Liver (tissue), 9 donors: Measurements from ENCODE around the gene INTS12. TPM values are rescaled to one million over a fixed set of nuclear protein-coding genes. Genes with fewer than 3 reads are reported as not detected.

ENCODE experiments used
- DNase-seq: peaks from one replicate; pipeline ENCODE4 v3.0.0-alpha.2; 2017; ENCODE audit warnings: low spot score
- H3K27ac ChIP-seq, 2 donors: one replicate each; pipeline ENCODE4 v1.7.0; 2013; ENCODE audit warnings: inconsistent platforms in 2 of 2, low read length in 2 of 2, control low read depth in 1 of 2, low read depth in 1 of 2, mild to moderate bottlenecking in 1 of 2
- H3K27me3 ChIP-seq, 4 donors: one replicate each; pipeline versions ENCODE4 v1.6.1 to v1.7.0; 2013; ENCODE audit warnings: low read length in 3 of 4, inconsistent platforms in 1 of 4, mild to moderate bottlenecking in 1 of 4, moderate library complexity in 1 of 4; ENCODE audit not compliant: control insufficient read depth in 4 of 4, insufficient read depth in 4 of 4
- H3K36me3 ChIP-seq, 4 donors: one replicate each; pipeline versions ENCODE4 v1.6.1 to v1.7.0; 2013; ENCODE audit warnings: low read length in 3 of 4, mild to moderate bottlenecking in 3 of 4, low read depth in 1 of 4, moderate library complexity in 1 of 4; ENCODE audit not compliant: control insufficient read depth in 4 of 4, insufficient read depth in 3 of 4
- H3K4me1 ChIP-seq, 4 donors: one replicate each; pipeline versions ENCODE4 v1.6.1 to v1.7.0; 2013; ENCODE audit warnings: low read length in 3 of 4, mild to moderate bottlenecking in 3 of 4, moderate library complexity in 1 of 4; ENCODE audit not compliant: control insufficient read depth in 4 of 4, insufficient read depth in 4 of 4
- H3K4me3 ChIP-seq, 3 donors: one replicate each; pipeline versions ENCODE4 v1.6.1 to v1.7.0; 2013; ENCODE audit warnings: low read length in 3 of 3, control low read depth in 1 of 3, low read depth in 1 of 3, mild to moderate bottlenecking in 1 of 3
- H3K9ac ChIP-seq, 2 donors: one replicate each; pipeline ENCODE4 v1.7.0; 2013; ENCODE audit warnings: low read length in 2 of 2, mild to moderate bottlenecking in 2 of 2, moderate library complexity in 2 of 2, control low read depth in 1 of 2, low read depth in 1 of 2
- H3K9me3 ChIP-seq, 4 donors: one replicate each; pipeline versions ENCODE4 v1.6.1 to v1.7.0; 2013; ENCODE audit warnings: low read length in 3 of 4; ENCODE audit not compliant: control insufficient read depth in 4 of 4
- CTCF ChIP-seq: fragments of 150-350 bp; IDR thresholded peaks from 2 replicates; pipeline ENCODE4 v1.5.1; 2017; ENCODE audit warnings: improper control_type of control experiment, low read depth, low read length; ENCODE audit not compliant: missing input control
- EGR1 ChIP-seq, 2 donors: IDR thresholded peaks; 2 replicates each; pipeline ENCODE4 v1.6.1; 2016 to 2018; ENCODE audit warnings: antibody characterized with exemption in 2 of 2, low read depth in 2 of 2
- FOXA1 ChIP-seq: IDR thresholded peaks from 2 replicates; pipeline ENCODE4 v1.6.1; 2016; ENCODE audit warnings: antibody characterized with exemption
- FOXA2 ChIP-seq: IDR thresholded peaks from 2 replicates; pipeline ENCODE4 v1.6.1; 2016; ENCODE audit warnings: antibody characterized with exemption
- GABPA ChIP-seq, 2 donors: IDR thresholded peaks in 1 of 2; conservative IDR thresholded peaks in 1 of 2; 2 replicates each; pipeline ENCODE4 v1.6.1; 2016; ENCODE audit warnings: antibody characterized with exemption in 2 of 2, mild to moderate bottlenecking in 1 of 2, moderate library complexity in 1 of 2
- HNF4A ChIP-seq, 2 donors: conservative IDR thresholded peaks; 2 replicates each; pipeline ENCODE4 v1.6.1; 2016; ENCODE audit warnings: antibody characterized with exemption in 2 of 2, mild to moderate bottlenecking in 2 of 2
- HNF4G ChIP-seq: IDR thresholded peaks from 2 replicates; pipeline ENCODE4 v1.6.1; 2016; ENCODE audit warnings: antibody characterized with exemption
- JUND ChIP-seq, 2 donors: IDR thresholded peaks; 2 replicates each; pipeline ENCODE4 v1.6.1; 2016; ENCODE audit warnings: antibody characterized with exemption in 2 of 2
- MAX ChIP-seq: IDR thresholded peaks from 2 replicates; pipeline ENCODE4 v1.6.1; 2016; ENCODE audit warnings: antibody characterized with exemption
- NR2F2 ChIP-seq: IDR thresholded peaks from 2 replicates; pipeline ENCODE4 v1.6.1; 2016; ENCODE audit warnings: antibody characterized with exemption
- RAD21 ChIP-seq, 2 donors: IDR thresholded peaks; 2 replicates each; pipeline ENCODE4 v1.6.1; 2016; ENCODE audit warnings: antibody characterized with exemption in 2 of 2, mild to moderate bottlenecking in 2 of 2
- REST ChIP-seq: IDR thresholded peaks from 2 replicates; pipeline ENCODE4 v1.6.1; 2016; ENCODE audit warnings: antibody characterized with exemption, mild to moderate bottlenecking
- RXRA ChIP-seq, 2 donors: IDR thresholded peaks; 2 replicates each; pipeline ENCODE4 v1.6.1; 2017 to 2018; ENCODE audit warnings: antibody characterized with exemption in 2 of 2, mild to moderate bottlenecking in 1 of 2
- SP1 ChIP-seq: IDR thresholded peaks from 2 replicates; pipeline ENCODE4 v1.6.1; 2018; ENCODE audit warnings: antibody characterized with exemption, mild to moderate bottlenecking
- TAF1 ChIP-seq: conservative IDR thresholded peaks from 2 replicates; pipeline ENCODE4 v1.6.1; 2016; ENCODE audit warnings: antibody characterized with exemption, mild to moderate bottlenecking
- YY1 ChIP-seq: IDR thresholded peaks from 2 replicates; pipeline ENCODE4 v1.6.1; 2016; ENCODE audit warnings: antibody characterized with exemption, mild to moderate bottlenecking
- WGBS: extraction: QIAGEN DNeasy Blood & Tissue Kit; methylation state at CpG from one replicate; pipeline ENCODE4 v1.1.7; 2013; 5-methylcytosine and 5-hydroxymethylcytosine counted together
- polyA plus RNA-seq, 2 donors: library from polyadenylated mRNA; stranded (reverse) in 1 of 2; unstranded in 1 of 2; fragments of 200-250 nt in 1 of 2; fragments of >200 nt in 1 of 2; fragmentation: Nextera tagmentation in 1 of 2; extraction: Ambion mirVana in 1 of 2; gene quantifications; one replicate each; pipeline versions ENCODE4 v1.2.1 to v1.2.3, GENCODE V29; 2013 to 2015
- total RNA-seq, 2 donors: library from RNA; depleted of rRNA; stranded (reverse); fragments of >200 nt; gene quantifications; one replicate each; pipeline ENCODE4 v1.2.3, GENCODE V29; 2014
- TF ChIP-seq, protein P1 (sequence below): IDR thresholded peaks from 2 replicates; pipeline ENCODE4 v1.6.1; 2016; ENCODE audit warnings: antibody characterized with exemption
- TF ChIP-seq, protein P2 (sequence below): IDR thresholded peaks from 2 replicates; pipeline ENCODE4 v1.6.1; 2016; ENCODE audit warnings: antibody characterized with exemption
- donor health status: healthy.
- donor health status: healthy.
- donor health status: healthy.
- donor health status: healthy.
- donor health status: healthy.

Gene INTS12
- total RNA-seq = 10 to 100 TPM in 1 of 2 donors, 1 to 10 TPM in 1; 9.4 to 15.8 TPM
- 10 to 100 TPM; 11.2 to 16.4 TPM for polyA plus RNA-seq

- Histone ChIP-seq H3K4me3 (peak within 1 kb of the TSS; percentile 88 to 92 (median 91)), H3K36me3 (peaks cover 0 to 3% (median 0%) of the 10 kb centered on the region in 4 donors), H3K9ac (peak within 1 kb of the TSS; percentile 93 to 95), H3K4me1 (peaks cover 6 to 30% (median 24%) of the 10 kb centered on the region in 4 donors), H3K27me3 (no peaks in the 10 kb centered on the region), H3K27ac (peak within 1 kb of the TSS; percentile 83 to 85), H3K9me3 (no peaks in the 10 kb centered on the region)
- peak; percentile 75 for TF ChIP-seq MAX
- peak; percentile 85 for TF ChIP-seq REST
- TF ChIP-seq JUND (IDR thresholded peaks at IDR 0.05) = peak; percentile 48 to 75
- TF ChIP-seq, protein P1, sequence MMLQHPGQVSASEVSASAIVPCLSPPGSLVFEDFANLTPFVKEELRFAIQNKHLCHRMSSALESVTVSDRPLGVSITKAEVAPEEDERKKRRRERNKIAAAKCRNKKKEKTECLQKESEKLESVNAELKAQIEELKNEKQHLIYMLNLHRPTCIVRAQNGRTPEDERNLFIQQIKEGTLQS = no peak
- peak; percentile 70 for TF ChIP-seq SP1
- TF ChIP-seq TAF1 = peak; percentile 42
- TF ChIP-seq RAD21 (IDR thresholded peaks at IDR 0.05) = peak; percentile 35 to 54
- peak; percentile 92 for TF ChIP-seq YY1
- peak; percentile 98 to 99 for TF ChIP-seq GABPA (IDR thresholded peaks at IDR 0.05 in 1 of 2, conservative IDR thresholded peaks at IDR 0.05 in 1 of 2)
- TF ChIP-seq CTCF = no peak
- peak; percentile 22 to 49 for TF ChIP-seq RXRA (IDR thresholded peaks at IDR 0.05)
- TF ChIP-seq, protein P2, sequence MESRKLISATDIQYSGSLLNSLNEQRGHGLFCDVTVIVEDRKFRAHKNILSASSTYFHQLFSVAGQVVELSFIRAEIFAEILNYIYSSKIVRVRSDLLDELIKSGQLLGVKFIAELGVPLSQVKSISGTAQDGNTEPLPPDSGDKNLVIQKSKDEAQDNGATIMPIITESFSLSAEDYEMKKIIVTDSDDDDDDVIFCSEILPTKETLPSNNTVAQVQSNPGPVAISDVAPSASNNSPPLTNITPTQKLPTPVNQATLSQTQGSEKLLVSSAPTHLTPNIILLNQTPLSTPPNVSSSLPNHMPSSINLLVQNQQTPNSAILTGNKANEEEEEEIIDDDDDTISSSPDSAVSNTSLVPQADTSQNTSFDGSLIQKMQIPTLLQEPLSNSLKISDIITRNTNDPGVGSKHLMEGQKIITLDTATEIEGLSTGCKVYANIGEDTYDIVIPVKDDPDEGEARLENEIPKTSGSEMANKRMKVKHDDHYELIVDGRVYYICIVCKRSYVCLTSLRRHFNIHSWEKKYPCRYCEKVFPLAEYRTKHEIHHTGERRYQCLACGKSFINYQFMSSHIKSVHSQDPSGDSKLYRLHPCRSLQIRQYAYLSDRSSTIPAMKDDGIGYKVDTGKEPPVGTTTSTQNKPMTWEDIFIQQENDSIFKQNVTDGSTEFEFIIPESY = peak; percentile 72
- peak; percentile 35 to 38 for TF ChIP-seq HNF4A (conservative IDR thresholded peaks at IDR 0.05)
- TF ChIP-seq HNF4G = no peak
- TF ChIP-seq FOXA2 = peak; percentile 34
- TF ChIP-seq EGR1 (IDR thresholded peaks at IDR 0.05; ENCODE audit: low read depth in 2 of 2) = peak in 1 of 2 donors; percentile 18
- peak; percentile 35 for TF ChIP-seq NR2F2
- TF ChIP-seq FOXA1 = no peak
- peak; percentile 91 for DNase-seq
- WGBS = under 1% methylated on average over 63 of the region's 63 CpGs
These were observed at the start of gene INTS12, which contains the start of gene GSTCD for GRCh38 chr4:105708181-105709080. Gene INTS12, minus strand, starts transcription at chr4:105708689. Its CDS starts 8,684 bp downstream, at chr4:105700005. Gene GSTCD, plus strand, starts transcription at chr4:105708784. Its CDS starts 8,830 bp downstream, at chr4:105717614.
